Measurements from ENCODE around the gene UNC5CL.

DNA sequence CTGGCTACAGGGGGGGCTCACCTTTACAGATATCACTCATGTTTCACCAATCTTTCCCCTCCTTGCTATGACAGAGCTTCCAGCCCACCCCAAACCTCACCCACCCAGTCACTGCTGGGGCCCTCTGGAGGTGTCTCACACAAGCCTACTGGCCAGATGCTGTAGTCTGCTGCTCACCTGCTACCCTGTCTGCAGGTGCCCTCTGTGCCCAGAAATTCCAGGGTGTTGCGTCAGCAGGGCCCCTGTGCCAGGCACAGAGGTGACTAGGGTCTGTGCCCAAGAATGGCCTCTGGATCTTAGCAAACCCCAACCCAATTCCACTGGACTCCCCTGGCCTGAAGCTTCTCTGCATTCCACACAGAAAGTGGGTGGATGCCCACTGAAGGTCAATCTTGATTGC lies 21.4 kb downstream of the UNC5CL start:
- TF ChIP-seq, protein P1, sequence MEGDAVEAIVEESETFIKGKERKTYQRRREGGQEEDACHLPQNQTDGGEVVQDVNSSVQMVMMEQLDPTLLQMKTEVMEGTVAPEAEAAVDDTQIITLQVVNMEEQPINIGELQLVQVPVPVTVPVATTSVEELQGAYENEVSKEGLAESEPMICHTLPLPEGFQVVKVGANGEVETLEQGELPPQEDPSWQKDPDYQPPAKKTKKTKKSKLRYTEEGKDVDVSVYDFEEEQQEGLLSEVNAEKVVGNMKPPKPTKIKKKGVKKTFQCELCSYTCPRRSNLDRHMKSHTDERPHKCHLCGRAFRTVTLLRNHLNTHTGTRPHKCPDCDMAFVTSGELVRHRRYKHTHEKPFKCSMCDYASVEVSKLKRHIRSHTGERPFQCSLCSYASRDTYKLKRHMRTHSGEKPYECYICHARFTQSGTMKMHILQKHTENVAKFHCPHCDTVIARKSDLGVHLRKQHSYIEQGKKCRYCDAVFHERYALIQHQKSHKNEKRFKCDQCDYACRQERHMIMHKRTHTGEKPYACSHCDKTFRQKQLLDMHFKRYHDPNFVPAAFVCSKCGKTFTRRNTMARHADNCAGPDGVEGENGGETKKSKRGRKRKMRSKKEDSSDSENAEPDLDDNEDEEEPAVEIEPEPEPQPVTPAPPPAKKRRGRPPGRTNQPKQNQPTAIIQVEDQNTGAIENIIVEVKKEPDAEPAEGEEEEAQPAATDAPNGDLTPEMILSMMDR (IDR thresholded peaks at IDR 0.05; ENCODE audit: insufficient read depth, low read length, poor library complexity, severe bottlenecking), result no peak
- TF ChIP-seq EZH2phosphoT487 (conservative IDR thresholded peaks at IDR 0.05; ENCODE audit: low read length), result no peak

All from SU-DHL-6 (cell line).